ENCODE data around the gene MIEF2. TPM values are rescaled to one million over a fixed set of nuclear protein-coding genes. Genes with fewer than 3 reads are reported as not detected.

MIEF2 gene
- total and polyA plus RNA-seq, 12 donors: 18.9 to 43.4 (median 31.4) TPM

DNA sequence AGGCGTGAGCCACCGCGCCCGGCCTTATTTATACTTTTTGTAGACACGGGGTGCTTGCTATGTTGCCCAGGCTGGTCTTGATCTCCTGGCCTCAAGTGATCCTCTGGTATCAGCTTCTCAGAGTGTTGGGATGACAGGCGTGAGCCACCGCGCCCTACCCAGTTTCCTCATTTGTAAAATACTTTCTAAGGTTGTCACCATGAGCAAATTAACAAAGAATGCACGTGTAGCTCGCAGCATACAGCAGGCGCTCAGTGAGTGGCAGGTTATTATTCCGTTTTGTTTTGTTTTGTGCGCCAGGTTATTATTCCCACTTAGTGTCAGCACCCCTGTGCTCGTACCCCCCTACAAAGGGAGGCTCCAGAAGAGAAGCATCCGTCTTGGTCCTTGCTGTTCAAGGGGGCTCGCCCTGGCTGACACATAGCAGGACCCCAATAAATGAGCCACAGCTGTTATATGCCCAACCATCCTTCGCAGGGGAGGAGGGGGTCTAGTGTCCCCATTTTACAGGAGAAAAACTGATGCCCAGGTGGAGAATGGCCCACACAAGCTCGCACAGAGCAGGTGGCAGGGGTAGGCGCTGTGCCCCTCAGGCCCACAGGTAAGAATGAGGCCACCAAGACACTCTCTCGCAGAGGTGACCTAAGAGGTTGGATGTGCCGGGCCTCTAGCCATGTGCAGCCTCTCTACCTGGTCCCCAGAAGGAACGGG lies 686 bp upstream of the MIEF2 start:
- H3K27me3 ChIP-seq: no peaks in the 10 kb centered on the region
- 67 to 70% methylated on average over 22 of the region's 22 CpGs for WGBS, 2 donors
- H3K9me3 ChIP-seq: no peaks in the 10 kb centered on the region
- DNase-seq (no peak), ATAC-seq (peak in 1 of 8 donors; percentile 0)
- H3K27ac ChIP-seq: peak overlapping the region in 9 of 10 donors; percentile 92 to 99 (median 97)
- peaks cover 3 to 44% (median 33%) of the 10 kb centered on the region in 9 donors for H3K36me3 ChIP-seq
- TF ChIP-seq, protein P1, sequence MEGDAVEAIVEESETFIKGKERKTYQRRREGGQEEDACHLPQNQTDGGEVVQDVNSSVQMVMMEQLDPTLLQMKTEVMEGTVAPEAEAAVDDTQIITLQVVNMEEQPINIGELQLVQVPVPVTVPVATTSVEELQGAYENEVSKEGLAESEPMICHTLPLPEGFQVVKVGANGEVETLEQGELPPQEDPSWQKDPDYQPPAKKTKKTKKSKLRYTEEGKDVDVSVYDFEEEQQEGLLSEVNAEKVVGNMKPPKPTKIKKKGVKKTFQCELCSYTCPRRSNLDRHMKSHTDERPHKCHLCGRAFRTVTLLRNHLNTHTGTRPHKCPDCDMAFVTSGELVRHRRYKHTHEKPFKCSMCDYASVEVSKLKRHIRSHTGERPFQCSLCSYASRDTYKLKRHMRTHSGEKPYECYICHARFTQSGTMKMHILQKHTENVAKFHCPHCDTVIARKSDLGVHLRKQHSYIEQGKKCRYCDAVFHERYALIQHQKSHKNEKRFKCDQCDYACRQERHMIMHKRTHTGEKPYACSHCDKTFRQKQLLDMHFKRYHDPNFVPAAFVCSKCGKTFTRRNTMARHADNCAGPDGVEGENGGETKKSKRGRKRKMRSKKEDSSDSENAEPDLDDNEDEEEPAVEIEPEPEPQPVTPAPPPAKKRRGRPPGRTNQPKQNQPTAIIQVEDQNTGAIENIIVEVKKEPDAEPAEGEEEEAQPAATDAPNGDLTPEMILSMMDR (IDR thresholded peaks at IDR 0.05): no peak
- H3K4me3 ChIP-seq: peak overlapping the region in 9 of 10 donors; percentile 59 to 96 (median 88)
- intact Hi-C loops (cut with DNase I): loop anchor here in 4 of 10 donors (5.0 kb wide), 3 partner anchors 42 to 58 kb away; partner anchors contain the start of genes SMCR8 (in 1 of the 4) and TOP3A (in 1 of the 4)
- H3K4me1 ChIP-seq: peaks cover 21 to 65% (median 56%) of the 10 kb centered on the region in 9 donors

DNA sequence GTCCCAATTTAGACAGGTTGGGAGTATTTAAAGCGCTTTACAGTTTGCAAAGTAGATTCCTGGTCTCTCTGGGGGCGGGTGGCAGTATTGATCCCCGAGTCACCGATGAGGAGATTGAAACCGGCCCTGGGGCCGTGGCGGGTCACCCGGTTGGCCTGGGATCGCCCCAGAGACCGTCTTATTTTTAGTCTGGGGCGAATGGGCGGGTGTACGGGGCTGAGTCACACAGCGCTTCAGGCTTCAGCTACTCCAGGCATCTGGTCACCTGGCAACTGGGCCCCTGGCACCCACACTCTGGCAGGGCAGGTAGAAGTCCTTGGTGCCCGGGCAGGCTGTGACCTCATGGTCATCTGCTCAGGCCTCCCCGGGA lies 669 bp downstream of the MIEF2 start:
- TF ChIP-seq, protein P1 (IDR thresholded peaks at IDR 0.05): no peak
- peaks cover 21 to 61% (median 53%) of the 10 kb centered on the region in 9 donors for H3K4me1 ChIP-seq
- peak; percentile 27 to 77 (median 69) for ATAC-seq

DNA sequence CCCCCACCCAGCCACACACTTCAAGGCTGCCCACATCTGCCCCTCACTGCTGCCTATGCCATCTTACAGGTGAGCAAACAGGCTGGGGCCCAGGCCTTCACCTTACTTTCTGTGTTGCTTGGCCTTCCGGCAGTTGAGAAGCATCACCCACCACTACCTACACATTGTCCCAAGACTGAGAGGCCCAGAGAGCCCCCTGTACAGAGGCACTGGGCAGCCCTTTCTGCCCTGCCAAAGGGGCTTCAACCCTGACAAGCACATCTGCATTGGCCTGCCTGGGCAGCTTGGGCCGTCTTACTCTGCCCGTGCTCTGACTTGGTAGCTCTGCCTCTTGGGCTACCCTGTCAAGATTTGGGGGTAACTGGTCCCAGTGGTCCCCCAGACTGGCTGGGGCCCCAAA lies 1.2 kb downstream of the MIEF2 start:
- 69 to 73% methylated on average over 3 of the region's 3 CpGs for WGBS, 2 donors
- no peaks in the 10 kb centered on the region for H3K27me3 ChIP-seq
- no peaks in the 10 kb centered on the region for H3K9me3 ChIP-seq
- peaks cover 0 to 44% (median 26%) of the 10 kb centered on the region in 9 donors for H3K36me3 ChIP-seq
- ATAC-seq: no peak
- peak overlapping the region in 9 of 10 donors; percentile 92 to 99 (median 97) for H3K27ac ChIP-seq
- TF ChIP-seq, protein P1 (IDR thresholded peaks at IDR 0.05): no peak
- no peak for DNase-seq
- H3K4me3 ChIP-seq: peak overlapping the region; percentile 59 to 96 (median 86)
- intact Hi-C loops (cut with DNase I): loop anchor here in 1 of 10 donors (5.0 kb wide), 1 partner anchor 56 kb away; the partner anchor contains the start of gene SMCR8
- peaks cover 21 to 59% (median 48%) of the 10 kb centered on the region in 9 donors for H3K4me1 ChIP-seq

More for the DNA sequence above, 669 bp downstream of the MIEF2 start:
- intact Hi-C loops (cut with DNase I): loop anchor here in 1 of 10 donors (5.0 kb wide), 1 partner anchor 56 kb away; the partner anchor contains the start of gene SMCR8
- Histone ChIP-seq H3K36me3 (peaks cover 0 to 44% (median 31%) of the 10 kb centered on the region in 9 donors), H3K27me3 (no peaks in the 10 kb centered on the region), H3K9me3 (no peaks in the 10 kb centered on the region), H3K27ac (peak overlapping the region; percentile 90 to 99 (median 96)), H3K4me3 (peak overlapping the region; percentile 59 to 96 (median 86))
- WGBS, 2 donors: 4% methylated on average over 16 of the region's 16 CpGs
- peak; percentile 79 to 86 for DNase-seq

DNA sequence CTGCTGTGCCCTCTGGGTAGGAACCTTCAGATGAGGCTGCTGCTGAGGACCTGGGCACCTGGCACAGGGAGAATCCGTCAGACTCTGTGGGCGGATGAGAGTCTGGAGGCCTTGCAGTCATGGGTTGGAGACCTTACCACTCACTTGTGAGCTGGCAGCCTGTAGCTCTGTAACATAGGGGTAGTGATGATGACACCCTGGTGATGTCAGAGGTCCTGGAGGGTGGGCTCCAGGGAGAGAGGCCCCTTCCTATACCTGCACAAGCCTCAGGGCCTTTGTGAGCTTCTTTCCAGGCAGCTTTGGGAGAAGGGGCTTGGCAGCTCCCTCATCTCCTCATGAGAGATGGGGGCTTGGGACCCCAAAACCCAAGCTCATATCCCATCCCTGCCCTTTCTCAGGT lies 1.6 kb downstream of the MIEF2 start:
- intact Hi-C loops (cut with DNase I): loop anchor here in 1 of 10 donors (5.0 kb wide), 1 partner anchor 55 kb away; the partner anchor contains the start of gene SMCR8
- Histone ChIP-seq H3K27me3 (no peaks in the 10 kb centered on the region), H3K4me3 (peak overlapping the region in 8 of 10 donors; percentile 59 to 96 (median 86)), H3K27ac (peak overlapping the region in 9 of 10 donors; percentile 92 to 99 (median 97)), H3K36me3 (peaks cover 0 to 45% (median 26%) of the 10 kb centered on the region in 9 donors), H3K9me3 (no peaks in the 10 kb centered on the region), H3K4me1 (peaks cover 16 to 54% (median 44%) of the 10 kb centered on the region in 9 donors)
- ATAC-seq: no peak
- TF ChIP-seq, protein P1 (IDR thresholded peaks at IDR 0.05): no peak
- whole genome bisulfite sequencing, 2 donors: 63 to 82% methylated on average over 2 of the region's 2 CpGs
- DNase-seq: no peak

Measured in heart right ventricle (tissue), 16 donors.